GM21786 (cell line): ENCODE data around the gene TRERF1.

Experiments used
- ATAC-seq: cut with Tn5 transposase; IDR thresholded peaks from one replicate; pipeline ENCODE4 v1.9.1; 2021; ENCODE audit not compliant: unreplicated experiment

TRERF1 gene

DNA sequence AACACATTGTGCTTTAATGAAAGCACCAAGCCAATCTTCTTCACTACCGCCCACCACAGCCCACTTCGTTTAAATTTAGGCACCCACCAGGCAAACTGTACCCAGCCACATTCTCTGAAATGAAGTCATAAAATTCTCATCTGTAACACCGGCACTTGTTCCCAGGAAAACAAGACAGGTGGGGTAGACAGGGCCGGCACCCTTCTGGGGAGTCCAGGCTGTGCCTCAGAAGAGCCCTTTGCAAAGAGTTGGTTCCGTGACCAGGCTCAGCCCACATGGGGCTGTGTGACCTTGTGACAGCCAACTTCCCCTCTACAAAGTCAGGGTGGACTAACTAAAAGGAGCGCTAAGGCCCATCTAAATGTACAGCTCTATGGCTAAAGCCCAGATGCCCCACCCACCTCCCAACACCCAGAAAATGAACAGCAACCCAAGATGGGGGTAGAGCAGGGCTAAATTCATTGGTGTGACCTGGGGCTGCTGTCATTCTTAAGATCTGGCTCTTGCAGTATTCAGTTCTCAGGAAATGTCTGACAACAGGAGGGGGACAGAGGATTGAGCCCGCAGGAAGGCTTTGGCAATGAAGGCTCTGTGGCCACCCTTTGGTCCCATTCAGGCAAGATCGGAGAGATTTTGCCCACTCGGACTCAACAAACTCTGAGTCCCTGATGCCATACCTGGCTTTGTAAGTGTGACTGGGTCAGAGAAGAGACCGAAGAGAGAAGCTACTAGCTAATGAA, 56.7 kb downstream of the TRERF1 start:
- ATAC-seq = no peak

- no peak for ATAC-seq
Observed at GRCh38 chr6:42394151-42394550, 57.6 kb downstream of the TRERF1 start.

- no peak for ATAC-seq
Observed at GRCh38 chr6:42393339-42393738, 58.4 kb downstream of the TRERF1 start.

DNA sequence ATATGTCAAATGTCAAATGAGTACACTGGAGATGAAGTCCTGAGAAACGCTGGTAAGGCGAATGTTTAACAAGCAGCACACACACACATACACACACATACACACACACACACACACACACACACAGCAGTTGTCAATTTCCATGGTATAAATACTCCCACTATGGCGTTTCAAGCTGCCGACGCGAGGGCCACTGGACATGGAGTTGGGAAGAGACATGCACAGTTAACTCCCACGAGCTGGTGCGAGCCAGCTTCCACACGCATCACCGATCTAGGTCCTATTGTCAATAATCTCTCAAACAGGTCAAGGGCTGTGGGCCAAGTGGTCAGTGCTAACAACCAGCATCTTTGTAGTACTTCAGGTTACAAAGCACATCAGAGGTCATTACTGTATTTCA, 58.9 kb downstream of the TRERF1 start:
- ATAC-seq = no peak

- ATAC-seq = no peak
Observed at GRCh38 chr6:42391441-42391840, 60.3 kb downstream of the TRERF1 start.

- peak; percentile 56 for ATAC-seq
Observed at GRCh38 chr6:42390228-42390934, 61.3 kb downstream of the TRERF1 start.

GRCh38 chr6:42389736-42390135, 62.0 kb downstream of the TRERF1 start:
- ATAC-seq = no peak

DNA sequence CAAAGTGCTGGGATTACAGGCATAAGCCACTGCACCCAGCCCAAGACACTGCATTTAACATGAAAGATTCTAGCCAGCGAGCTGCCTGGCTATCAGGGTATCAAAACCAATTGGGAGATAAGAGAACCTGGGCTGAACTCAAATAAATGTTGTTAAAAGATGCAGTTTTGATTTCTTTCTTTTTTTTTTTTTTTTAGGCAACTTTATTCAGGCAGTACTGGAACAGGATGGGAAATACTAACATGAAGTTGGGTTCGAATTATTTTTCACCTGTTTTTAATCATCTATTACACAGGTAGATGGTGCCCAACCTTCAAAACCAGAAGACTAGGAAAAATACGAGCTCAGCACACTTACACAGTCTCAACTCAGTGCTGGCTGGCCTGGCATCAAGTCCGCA, 63.7 kb downstream of the TRERF1 start:
- no peak for ATAC-seq

GRCh38 chr6:42387336-42387735, 64.4 kb downstream of the TRERF1 start:
- ATAC-seq = no peak

GRCh38 chr6:42385339-42385738, 66.4 kb downstream of the TRERF1 start:
- no peak for ATAC-seq

DNA sequence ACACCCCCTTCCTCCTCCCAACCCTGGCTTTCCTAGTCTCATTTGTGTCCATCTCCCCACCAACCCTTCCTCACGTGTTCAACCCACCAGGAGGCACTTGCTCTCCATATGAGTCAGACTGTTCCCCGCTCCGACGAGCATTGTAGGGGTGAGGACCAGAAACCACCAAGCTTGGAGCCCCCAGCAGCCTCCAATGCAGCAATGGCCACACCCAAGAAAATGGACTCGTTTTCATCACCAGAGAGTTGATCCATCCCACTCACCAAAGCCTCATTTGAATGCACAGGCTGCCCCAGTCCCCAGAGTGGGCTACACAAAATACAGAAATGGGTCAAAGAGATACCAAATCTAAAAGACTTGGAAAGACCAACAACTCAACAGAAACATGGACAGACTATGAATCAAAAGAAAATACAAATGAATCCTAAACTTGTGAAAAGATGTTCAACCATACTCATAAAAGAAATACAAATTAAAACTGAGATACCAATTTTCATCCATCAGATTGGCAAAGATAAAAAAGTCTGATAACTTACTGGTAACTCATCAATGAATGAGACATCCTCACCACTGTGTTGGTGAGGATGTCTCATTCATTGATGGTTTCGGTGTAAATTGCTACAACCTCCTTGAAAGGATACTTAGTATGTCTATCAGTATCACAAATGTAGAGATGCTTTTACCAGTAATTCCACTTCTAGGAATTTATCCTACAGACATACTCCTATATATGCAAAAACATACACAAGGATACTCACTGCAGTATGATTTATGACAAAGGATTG, 68.1 kb downstream of the TRERF1 start:
- ATAC-seq = no peak

GRCh38 chr6:42381850-42382249, 69.9 kb downstream of the TRERF1 start:
- no peak for ATAC-seq

DNA sequence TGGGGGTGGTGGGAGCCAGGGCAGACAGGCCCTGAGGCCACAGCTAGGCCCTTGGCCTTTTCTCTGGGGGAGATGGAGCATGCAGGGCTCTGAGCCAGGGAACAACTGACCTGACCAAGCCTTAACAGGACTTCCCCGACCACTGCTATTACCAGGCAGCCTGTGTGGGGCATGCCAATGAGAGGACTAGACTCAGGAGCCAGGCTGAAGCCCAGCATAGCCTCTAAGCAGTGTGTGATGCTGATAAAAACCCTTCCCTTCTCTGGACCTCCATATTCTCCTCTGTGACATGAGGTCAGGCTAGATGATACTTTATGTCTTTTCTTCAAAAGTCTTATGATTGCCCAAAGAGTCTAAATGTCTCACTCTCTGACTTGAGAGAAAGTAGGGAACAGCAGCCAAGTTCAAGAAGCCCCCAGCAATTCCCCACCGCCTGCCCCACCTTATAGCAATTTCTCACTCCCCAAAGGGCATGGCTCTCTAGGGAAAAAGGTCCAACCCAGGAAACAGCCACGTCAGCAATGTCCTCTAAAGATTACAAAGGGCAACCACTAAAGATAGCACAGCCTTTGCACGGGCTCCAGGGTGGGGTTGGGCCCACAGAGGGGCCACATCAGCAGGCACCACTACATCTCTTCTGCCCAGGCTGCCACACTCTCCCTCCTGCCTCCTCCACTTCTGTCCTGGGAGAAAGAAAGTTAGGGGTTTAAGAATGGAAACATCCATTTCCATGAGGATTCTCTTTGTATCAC, 71.3 kb downstream of the TRERF1 start:
- ATAC-seq = no peak

GRCh38 chr6:42378536-42378935, 73.2 kb downstream of the TRERF1 start:
- no peak for ATAC-seq

DNA sequence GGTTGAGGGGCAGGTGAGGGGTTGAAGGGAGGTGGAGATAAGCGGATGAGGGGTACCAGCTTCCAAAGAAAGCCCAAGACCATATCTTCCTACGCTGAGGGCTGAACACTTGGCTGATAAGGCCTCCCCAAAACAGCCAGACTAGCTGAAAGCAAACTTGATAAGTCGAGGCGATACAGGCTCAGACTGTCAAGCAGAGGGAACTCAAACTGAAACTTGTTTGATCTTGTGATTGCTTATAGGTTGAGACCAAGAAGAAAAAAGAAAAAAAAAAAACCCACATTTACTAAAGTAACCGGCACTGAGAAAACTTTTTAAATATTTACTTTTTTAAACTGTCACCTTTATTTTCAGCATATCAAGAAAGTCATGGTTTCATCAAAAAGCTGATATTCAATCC, 73.6 kb downstream of the TRERF1 start:
- ATAC-seq = no peak

DNA sequence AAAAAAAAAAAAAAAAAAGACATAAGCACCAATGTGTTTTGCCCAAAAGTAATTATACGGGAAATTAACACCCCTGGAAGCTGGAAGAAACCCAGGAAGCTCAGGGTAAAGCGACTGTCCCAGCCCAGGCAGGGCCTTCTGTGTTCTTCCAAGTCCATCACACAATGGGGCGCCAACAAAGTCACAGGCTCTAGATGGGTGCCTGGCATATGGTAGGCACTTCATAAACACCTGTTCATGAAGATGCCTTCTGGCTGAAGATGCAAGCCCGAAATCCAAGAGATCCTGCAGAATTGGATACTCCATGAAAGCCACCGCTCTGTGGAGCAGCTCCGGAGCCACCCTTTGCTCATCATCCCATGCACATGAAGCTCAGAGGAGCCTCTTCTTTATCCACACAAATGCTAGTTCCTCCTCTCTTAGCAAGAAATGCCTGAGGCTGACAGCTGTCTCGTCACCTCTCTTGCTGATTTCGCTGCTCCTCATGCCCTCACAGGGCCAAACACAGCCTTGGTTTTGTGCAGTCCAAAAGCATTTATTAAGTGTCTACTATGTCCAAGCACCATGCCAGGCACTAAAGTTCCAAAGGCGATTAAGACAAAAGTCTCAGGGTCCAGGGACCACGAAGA, 76.6 kb downstream of the TRERF1 start:
- no peak for ATAC-seq

- no peak for ATAC-seq
Observed at GRCh38 chr6:42374018-42374669, 77.6 kb downstream of the TRERF1 start.

DNA sequence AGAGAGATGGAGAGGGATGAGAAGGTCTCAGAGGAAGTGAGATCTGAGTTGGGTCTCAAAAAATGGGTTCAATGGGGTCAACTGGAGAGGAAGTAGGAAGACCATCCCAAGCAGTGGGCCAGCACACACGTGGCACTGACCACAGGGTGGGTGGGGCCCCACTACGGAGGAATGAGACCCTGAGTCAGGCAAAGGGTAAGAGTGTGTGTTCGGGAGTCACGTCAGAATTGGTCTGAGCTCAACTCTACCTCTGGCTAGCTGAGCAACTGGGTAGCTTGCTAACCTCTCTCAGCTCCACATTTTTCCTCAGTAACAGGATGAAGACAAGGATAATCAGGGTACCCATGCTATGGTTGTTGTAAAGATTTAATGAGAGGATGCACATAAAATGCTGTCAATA, 79.0 kb downstream of the TRERF1 start:
- ATAC-seq = no peak

- ATAC-seq = no peak
Observed at GRCh38 chr6:42370323-42370985, 81.3 kb downstream of the TRERF1 start.

DNA sequence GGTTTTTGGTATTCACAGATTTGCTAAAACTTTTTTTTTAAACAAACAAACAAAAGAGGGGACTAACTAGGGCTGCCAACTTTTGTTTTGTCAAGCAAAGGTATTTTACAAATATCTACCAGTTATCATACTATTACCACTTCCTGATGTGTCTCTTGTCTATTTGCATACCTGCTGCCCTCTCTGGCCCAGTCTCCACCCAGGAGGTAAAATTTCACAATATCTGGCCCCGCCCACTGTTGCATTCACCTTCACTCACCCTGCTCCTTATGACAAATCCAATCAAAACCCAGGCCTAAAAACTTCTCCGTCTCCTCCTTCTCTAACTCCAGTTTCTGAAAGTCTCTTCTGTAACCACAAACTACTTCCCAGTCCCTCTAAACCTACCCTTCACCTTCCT, 82.2 kb downstream of the TRERF1 start:
- no peak for ATAC-seq
